Right atrium auricular region (tissue), 2 donors: ENCODE measurements around the gene CIT. TPM values are rescaled to one million over a fixed set of nuclear protein-coding genes. Genes with fewer than 3 reads are reported as not detected.
A peak's percentile ranks its signal among the peaks of the same experiment; 100 is the strongest.
"Not testable (repeated sequence)": the region's sequence is repeated elsewhere in the genome, so short reads cannot be mapped to it uniquely, and the experiment has no call there.

ENCODE experiments used
- DNase-seq: peaks from one replicate; pipeline ENCODE4 v3.0.0-alpha.2; 2019; ENCODE audit warnings: low spot score
- H3K27ac ChIP-seq, 2 donors: fragments of 200-600 bp; sonication (generic); 1 replicate in 1 of 2; 2 replicates in 1 of 2; pipeline ENCODE4 v1.5.1; 2016 to 2019
- H3K27me3 ChIP-seq, 2 donors: fragments of 200-600 bp; sonication (generic); one replicate each; pipeline versions ENCODE4 v1.5.1 to v1.6.0; 2017 to 2019
- H3K36me3 ChIP-seq: fragments of 200-600 bp; sonication (generic); one replicate; pipeline ENCODE4 v1.5.1; 2016
- H3K4me1 ChIP-seq, 2 donors: fragments of 200-600 bp; sonication (generic); one replicate each; pipeline versions ENCODE4 v1.5.1 to v1.6.0; 2017 to 2019
- H3K4me3 ChIP-seq, 2 donors: fragments of 200-600 bp; sonication (generic); 1 replicate in 1 of 2; 2 replicates in 1 of 2; pipeline ENCODE4 v1.5.1; 2017 to 2019; ENCODE audit warnings: mild to moderate bottlenecking in 1 of 2, moderate library complexity in 1 of 2
- H3K9me3 ChIP-seq, 2 donors: fragments of 200-600 bp; sonication (generic); one replicate each; pipeline ENCODE4 v1.5.1; 2019
- total RNA-seq, 2 donors: library from RNA; depleted of rRNA; stranded (reverse); fragments of >200 nt; gene quantifications; one replicate each; pipeline ENCODE4 v1.1.0, GENCODE V29; 2016
- TF ChIP-seq, protein P1 (sequence below), 2 donors: fragments of 200-600 bp; sonication (generic); IDR thresholded peaks; one replicate each; pipeline ENCODE4 v1.5.1; 2019; ENCODE audit warnings: antibody characterized with exemption in 2 of 2

The CIT gene
- total RNA-seq, 2 donors from 2014 or later: 0.79 to 1.2 TPM

DNA sequence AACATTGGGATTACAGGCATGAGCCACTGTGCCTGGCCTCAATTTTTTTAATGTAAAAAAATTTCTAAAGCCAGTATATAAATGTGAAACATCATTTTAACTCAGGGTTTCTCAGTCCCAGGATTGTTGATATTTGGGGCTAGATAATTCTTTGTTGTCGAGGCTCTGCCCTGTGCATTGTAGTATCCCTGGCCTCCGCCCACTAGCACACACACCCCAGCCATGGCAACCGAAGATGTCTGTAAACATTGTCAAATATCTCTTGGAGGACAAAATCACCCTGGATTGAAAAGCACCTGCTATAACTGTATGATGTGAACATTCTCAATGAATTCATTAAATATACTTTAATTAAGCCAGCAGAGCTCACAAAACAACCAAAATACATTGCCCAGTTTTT, 8.4 kb upstream of the CIT start:
- Histone ChIP-seq H3K4me1 (no peaks in the 10 kb centered on the region), H3K27ac (no peak overlapping the region), H3K27me3 (no peaks in the 10 kb centered on the region), H3K4me3 (no peak overlapping the region), H3K9me3 (no peaks in the 10 kb centered on the region), H3K36me3 (no peaks in the 10 kb centered on the region)
- TF ChIP-seq, protein P1, sequence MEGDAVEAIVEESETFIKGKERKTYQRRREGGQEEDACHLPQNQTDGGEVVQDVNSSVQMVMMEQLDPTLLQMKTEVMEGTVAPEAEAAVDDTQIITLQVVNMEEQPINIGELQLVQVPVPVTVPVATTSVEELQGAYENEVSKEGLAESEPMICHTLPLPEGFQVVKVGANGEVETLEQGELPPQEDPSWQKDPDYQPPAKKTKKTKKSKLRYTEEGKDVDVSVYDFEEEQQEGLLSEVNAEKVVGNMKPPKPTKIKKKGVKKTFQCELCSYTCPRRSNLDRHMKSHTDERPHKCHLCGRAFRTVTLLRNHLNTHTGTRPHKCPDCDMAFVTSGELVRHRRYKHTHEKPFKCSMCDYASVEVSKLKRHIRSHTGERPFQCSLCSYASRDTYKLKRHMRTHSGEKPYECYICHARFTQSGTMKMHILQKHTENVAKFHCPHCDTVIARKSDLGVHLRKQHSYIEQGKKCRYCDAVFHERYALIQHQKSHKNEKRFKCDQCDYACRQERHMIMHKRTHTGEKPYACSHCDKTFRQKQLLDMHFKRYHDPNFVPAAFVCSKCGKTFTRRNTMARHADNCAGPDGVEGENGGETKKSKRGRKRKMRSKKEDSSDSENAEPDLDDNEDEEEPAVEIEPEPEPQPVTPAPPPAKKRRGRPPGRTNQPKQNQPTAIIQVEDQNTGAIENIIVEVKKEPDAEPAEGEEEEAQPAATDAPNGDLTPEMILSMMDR (IDR thresholded peaks at IDR 0.05): no peak
- no peak for DNase-seq

DNA sequence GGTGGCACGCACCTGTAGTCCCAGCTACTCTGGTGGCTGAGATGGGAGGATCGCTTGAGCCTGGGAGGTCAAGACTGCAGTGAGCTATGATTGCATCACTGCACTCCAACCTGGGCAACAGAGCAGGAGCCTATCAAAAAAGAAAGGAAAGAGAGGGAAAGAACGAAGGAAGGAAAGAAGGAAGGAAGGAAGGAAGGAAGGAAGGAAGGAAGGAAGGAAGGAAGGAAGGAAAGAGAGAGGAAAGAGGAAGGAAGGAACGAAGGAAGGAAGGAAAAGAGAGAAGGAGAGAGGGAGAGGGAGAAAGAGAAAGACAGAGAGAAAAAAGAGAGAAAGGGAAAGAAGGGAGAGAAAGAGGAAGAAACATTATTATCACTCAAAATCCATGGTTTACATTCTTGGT, 6.7 kb upstream of the CIT start:
- DNase-seq, H3K4me1 ChIP-seq, H3K4me3 ChIP-seq, H3K36me3 ChIP-seq, H3K27me3 ChIP-seq, H3K27ac ChIP-seq, H3K9me3 ChIP-seq: not testable (repeated sequence)

DNA sequence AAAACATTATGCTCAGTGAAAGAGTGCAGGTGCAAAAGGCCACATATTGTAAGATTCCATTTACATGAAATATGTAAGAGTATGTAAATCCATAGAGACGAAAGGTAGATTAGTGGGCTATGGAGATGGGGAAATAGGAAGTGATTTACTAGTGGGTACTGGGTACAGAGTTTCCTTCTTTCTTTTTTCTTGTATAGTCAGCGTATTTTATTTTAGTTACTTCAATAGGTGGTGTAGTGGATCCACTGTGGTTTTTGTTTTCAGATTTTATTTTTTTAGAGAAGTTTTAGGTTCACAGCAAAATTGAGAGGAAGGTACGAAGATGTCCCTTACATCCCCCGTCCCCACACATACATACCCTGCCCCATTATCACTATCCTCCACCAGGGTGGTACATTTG, 6.1 kb upstream of the CIT start:
- no peak overlapping the region for H3K4me3 ChIP-seq
- H3K27ac ChIP-seq: no peak overlapping the region
- H3K36me3 ChIP-seq: no peaks in the 10 kb centered on the region
- H3K9me3 ChIP-seq: no peaks in the 10 kb centered on the region
- TF ChIP-seq, protein P1 (IDR thresholded peaks at IDR 0.05): no peak
- no peaks in the 10 kb centered on the region for H3K4me1 ChIP-seq
- DNase-seq: no peak
- H3K27me3 ChIP-seq: no peaks in the 10 kb centered on the region

DNA sequence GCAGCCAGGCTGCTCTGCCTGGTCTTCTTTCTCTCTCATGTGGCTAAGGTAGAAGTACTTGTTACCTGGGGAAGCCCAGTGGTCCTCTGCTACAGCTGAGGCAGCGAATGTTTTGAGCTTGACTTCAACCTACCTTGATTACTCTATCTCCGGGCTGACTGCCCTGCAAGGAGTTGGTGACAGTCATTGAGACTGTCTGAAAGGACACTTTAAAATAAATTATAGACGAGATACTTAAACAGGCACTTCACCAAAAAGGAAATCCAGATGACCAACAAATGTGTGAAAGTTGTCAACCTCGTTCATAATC, 474 bp upstream of the CIT start:
- TF ChIP-seq, protein P1 (IDR thresholded peaks at IDR 0.05): no peak
- Histone ChIP-seq H3K27me3 (no peaks in the 10 kb centered on the region), H3K4me3 (peak overlapping the region in 1 of 2 donors; percentile 69), H3K27ac (no peak overlapping the region), H3K36me3 (no peaks in the 10 kb centered on the region), H3K9me3 (no peaks in the 10 kb centered on the region), H3K4me1 (peaks cover 0 to 9% of the 10 kb centered on the region in 2 donors)
- DNase-seq: no peak

DNA sequence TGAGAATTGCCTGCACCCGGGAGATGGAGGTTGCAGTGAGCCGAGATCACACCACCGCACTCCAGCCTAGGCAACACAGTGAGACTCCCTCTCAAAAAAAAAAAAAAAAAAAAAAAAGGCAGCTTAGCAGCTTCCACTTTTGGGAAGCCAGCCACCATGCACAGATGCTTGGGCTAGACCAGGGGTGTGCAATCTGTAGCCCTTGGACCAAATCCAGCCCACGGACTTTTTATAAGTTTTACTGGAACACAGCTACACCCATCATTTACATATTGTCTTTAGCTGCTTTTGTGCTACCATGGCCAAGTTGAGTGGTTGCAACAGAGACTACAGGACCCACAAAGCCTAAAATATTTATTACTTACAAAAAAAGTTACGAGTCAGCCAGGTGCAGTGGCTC, 6.7 kb downstream of the CIT start:
- DNase-seq: no peak
- Histone ChIP-seq H3K4me3 (no peak overlapping the region), H3K36me3 (no peaks in the 10 kb centered on the region), H3K9me3 (no peaks in the 10 kb centered on the region), H3K27me3 (no peaks in the 10 kb centered on the region), H3K4me1 (no peaks in the 10 kb centered on the region), H3K27ac (no peak overlapping the region)
- TF ChIP-seq, protein P1 (IDR thresholded peaks at IDR 0.05): no peak

DNA sequence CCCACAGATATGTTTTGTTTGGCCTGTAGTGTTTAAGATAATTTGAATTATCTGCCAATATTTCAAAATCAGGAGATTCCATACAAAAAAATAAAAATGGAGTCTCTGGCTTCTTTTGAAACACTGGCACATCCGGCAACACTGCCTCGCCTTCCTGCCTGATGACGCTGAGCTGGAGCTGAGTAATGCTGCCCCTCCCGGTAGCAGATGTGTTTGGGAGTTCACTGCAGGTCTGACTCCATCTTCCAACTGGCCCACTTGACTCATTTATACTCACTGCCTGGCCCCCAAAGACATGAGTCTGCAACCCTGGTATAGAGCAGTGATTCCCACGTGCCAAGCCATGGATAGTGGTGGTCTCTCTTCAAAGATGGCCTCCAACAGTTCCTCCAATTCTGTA, 7.4 kb downstream of the CIT start:
- DNase-seq: peak; percentile 72
- TF ChIP-seq, protein P1 (IDR thresholded peaks at IDR 0.05): no peak
- Histone ChIP-seq H3K4me3 (no peak overlapping the region), H3K27me3 (no peaks in the 10 kb centered on the region), H3K27ac (peak overlapping the region in 1 of 2 donors; percentile 6), H3K9me3 (no peaks in the 10 kb centered on the region), H3K4me1 (no peaks in the 10 kb centered on the region), H3K36me3 (no peaks in the 10 kb centered on the region)
